Panc1 (cell line): ENCODE results near the gene OLIG3. TPM values are rescaled to one million over a fixed set of nuclear protein-coding genes. Genes with fewer than 3 reads are reported as not detected.

Experiments
- ATAC-seq: fragments of 200-7000 bp; cut with Tn5 transposase; 2 replicates; pipeline ENCODE4 v1.9.1; 2020; ENCODE audit warnings: mild to moderate bottlenecking, moderate library complexity
- BruUV-seq: library from RNA; stranded (reverse); fragments of 400-500 nt; replicated peaks from 2 replicates; lab custom pipeline; 2021; lab: Mats Ljungman, UMichigan
- CTCF ChIA-PET: fragments of 300-600 bp; sonication (Branson Sonifier 250); formaldehyde crosslinking; loops from one replicate; lab custom pipeline; 2022; ENCODE audit warnings: antibody characterized with exemption; lab: Charles Lee
- POLR2A ChIA-PET: fragments of 300-600 bp; sonication (Branson Sonifier 250); formaldehyde crosslinking; loops from one replicate; lab custom pipeline; 2022; ENCODE audit warnings: antibody characterized with exemption; lab: Charles Lee
- DNase-seq: peaks from one replicate; pipeline ENCODE4 v3.0.0-alpha.2; 2010; ENCODE audit warnings: low read depth, low spot score
- H3K27ac ChIP-seq: 2 replicates; pipeline ENCODE4 v1.5.1; 2011; ENCODE audit warnings: mild to moderate bottlenecking, low read length, inconsistent platforms
- H3K27me3 ChIP-seq: fragments of 200-500 bp; sonication (Bioruptor generic); 2 replicates; pipeline ENCODE4 v1.6.0; 2014; ENCODE audit warnings: low read length, inconsistent platforms; ENCODE audit not compliant: control insufficient read depth, insufficient read depth
- H3K36me3 ChIP-seq: fragments of 200-500 bp; sonication (Bioruptor generic); 2 replicates; pipeline ENCODE4 v1.5.1; 2014; ENCODE audit warnings: inconsistent platforms, mild to moderate bottlenecking, low read length, moderate library complexity; ENCODE audit not compliant: control insufficient read depth, insufficient read depth
- H3K4me1 ChIP-seq: 2 replicates; pipeline ENCODE4 v1.5.1; 2011; ENCODE audit warnings: inconsistent platforms, mild to moderate bottlenecking, low read length, moderate library complexity; ENCODE audit not compliant: control insufficient read depth, insufficient read depth
- H3K4me3 ChIP-seq, 2 experiments: 2 replicates each; pipeline ENCODE4 v1.5.1; 2011 to 2012; ENCODE audit warnings: low read depth in 2 of 2, low read length in 2 of 2, mild to moderate bottlenecking in 2 of 2, inconsistent platforms in 1 of 2, moderate library complexity in 1 of 2
- H3K9me3 ChIP-seq: fragments of 200-500 bp; sonication (Bioruptor generic); 2 replicates; pipeline ENCODE4 v1.5.1; 2014; ENCODE audit warnings: low read depth, mild to moderate bottlenecking, inconsistent platforms, low read length, moderate library complexity; ENCODE audit not compliant: control insufficient read depth, insufficient read depth
- CTCF ChIP-seq: fragments of 450-650 bp; IDR thresholded peaks from 2 replicates; pipeline ENCODE4 v1.5.1; 2017; ENCODE audit warnings: mild to moderate bottlenecking
- POLR2AphosphoS5 ChIP-seq: IDR thresholded peaks from 2 replicates; pipeline ENCODE4 v1.6.1; 2012; ENCODE audit warnings: mild to moderate bottlenecking, low read depth, low read length, moderate library complexity
- SIN3A ChIP-seq: IDR thresholded peaks from 2 replicates; pipeline ENCODE4 v1.6.1; 2012; ENCODE audit warnings: low read depth, mild to moderate bottlenecking, low read length, moderate library complexity, borderline replicate concordance; ENCODE audit not compliant: insufficient read depth
- TCF7L2 ChIP-seq: IDR thresholded peaks from 2 replicates; pipeline ENCODE4 v1.6.1; 2011; ENCODE audit warnings: mild to moderate bottlenecking, low read depth, low read length, inconsistent platforms
- in situ Hi-C: cut with HindIII; loops from 2 replicates; pipeline ENCODE4 v1.10.0; 2016; ENCODE audit warnings: low sequenced_read_pairs, low pct_unique_long_range_greater_than_20kb
- intact Hi-C: fragments of 100-400 bp; cut with micrococcal nuclease; formaldehyde crosslinking; loops from one replicate; pipeline ENCODE4 v1.10.0; 2022; ENCODE audit not compliant: unreplicated experiment
- total RNA-seq: library from RNA; stranded (reverse); gene quantifications from one replicate; pipeline ENCODE4 v1.2.1, GENCODE V29; 2021; ENCODE audit not compliant: unreplicated experiment
- TF ChIP-seq, protein P1 (sequence below), 2 experiments: IDR thresholded peaks; 2 replicates each; pipeline ENCODE4 v1.6.1; 2011 to 2012; ENCODE audit warnings: low read depth in 2 of 2, control low read depth in 1 of 2, low read length in 1 of 2, mild to moderate bottlenecking in 1 of 2, moderate library complexity in 1 of 2; ENCODE audit not compliant: insufficient read depth in 1 of 2

Gene OLIG3
- total RNA-seq, 1 experiment from 2014 or later: not detected

GRCh38 chr6:137514418-137514817 lies 20.2 kb upstream of the OLIG3 start:
- H3K4me1 ChIP-seq: no peaks in the 10 kb centered on the region
- no peak for DNase-seq
- H3K27ac ChIP-seq: no peak overlapping the region
- H3K9me3 ChIP-seq: no peaks in the 10 kb centered on the region
- no peak for ATAC-seq
- POLR2A ChIA-PET: no interaction called here
- intact Hi-C loops: no loop called here
- H3K36me3 ChIP-seq: no peaks in the 10 kb centered on the region
- H3K27me3 ChIP-seq: peaks cover 32% of the 10 kb centered on the region
- TF ChIP-seq TCF7L2 (no peak), SIN3A (no peak), POLR2AphosphoS5 (no peak), CTCF (no peak)
- TF ChIP-seq, protein P1, sequence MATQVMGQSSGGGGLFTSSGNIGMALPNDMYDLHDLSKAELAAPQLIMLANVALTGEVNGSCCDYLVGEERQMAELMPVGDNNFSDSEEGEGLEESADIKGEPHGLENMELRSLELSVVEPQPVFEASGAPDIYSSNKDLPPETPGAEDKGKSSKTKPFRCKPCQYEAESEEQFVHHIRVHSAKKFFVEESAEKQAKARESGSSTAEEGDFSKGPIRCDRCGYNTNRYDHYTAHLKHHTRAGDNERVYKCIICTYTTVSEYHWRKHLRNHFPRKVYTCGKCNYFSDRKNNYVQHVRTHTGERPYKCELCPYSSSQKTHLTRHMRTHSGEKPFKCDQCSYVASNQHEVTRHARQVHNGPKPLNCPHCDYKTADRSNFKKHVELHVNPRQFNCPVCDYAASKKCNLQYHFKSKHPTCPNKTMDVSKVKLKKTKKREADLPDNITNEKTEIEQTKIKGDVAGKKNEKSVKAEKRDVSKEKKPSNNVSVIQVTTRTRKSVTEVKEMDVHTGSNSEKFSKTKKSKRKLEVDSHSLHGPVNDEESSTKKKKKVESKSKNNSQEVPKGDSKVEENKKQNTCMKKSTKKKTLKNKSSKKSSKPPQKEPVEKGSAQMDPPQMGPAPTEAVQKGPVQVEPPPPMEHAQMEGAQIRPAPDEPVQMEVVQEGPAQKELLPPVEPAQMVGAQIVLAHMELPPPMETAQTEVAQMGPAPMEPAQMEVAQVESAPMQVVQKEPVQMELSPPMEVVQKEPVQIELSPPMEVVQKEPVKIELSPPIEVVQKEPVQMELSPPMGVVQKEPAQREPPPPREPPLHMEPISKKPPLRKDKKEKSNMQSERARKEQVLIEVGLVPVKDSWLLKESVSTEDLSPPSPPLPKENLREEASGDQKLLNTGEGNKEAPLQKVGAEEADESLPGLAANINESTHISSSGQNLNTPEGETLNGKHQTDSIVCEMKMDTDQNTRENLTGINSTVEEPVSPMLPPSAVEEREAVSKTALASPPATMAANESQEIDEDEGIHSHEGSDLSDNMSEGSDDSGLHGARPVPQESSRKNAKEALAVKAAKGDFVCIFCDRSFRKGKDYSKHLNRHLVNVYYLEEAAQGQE (IDR thresholded peaks at IDR 0.05; ENCODE audit: insufficient read depth in 1 of 2, low read depth in 2 of 2, low read length in 1 of 2): no peak
- H3K4me3 ChIP-seq: no peak overlapping the region
- in situ Hi-C loops: no loop called here
- BruUV-seq: no TSS peak
- CTCF ChIA-PET: no interaction called here

- peaks cover 30% of the 10 kb centered on the region for H3K27me3 ChIP-seq
- BruUV-seq: no TSS peak
- DNase-seq (no peak), ATAC-seq (no peak)
- intact Hi-C loops: no loop called here
- ChIA-PET CTCF (no interaction called here), POLR2A (no interaction called here)
- H3K27ac ChIP-seq: no peak overlapping the region
- no peak overlapping the region for H3K4me3 ChIP-seq
- no peaks in the 10 kb centered on the region for H3K9me3 ChIP-seq
- in situ Hi-C loops: no loop called here
- no peaks in the 10 kb centered on the region for H3K36me3 ChIP-seq
- TF ChIP-seq, protein P1 (IDR thresholded peaks at IDR 0.05; ENCODE audit: insufficient read depth in 1 of 2, low read depth in 2 of 2, low read length in 1 of 2): no peak
- TF ChIP-seq TCF7L2 (no peak), SIN3A (no peak), CTCF (no peak), POLR2AphosphoS5 (no peak)
- H3K4me1 ChIP-seq: no peaks in the 10 kb centered on the region
Observed at GRCh38 chr6:137512757-137513605, 18.8 kb upstream of the OLIG3 start.
